ENCODE results near the gene IFI6.

IFI6 gene

DNA sequence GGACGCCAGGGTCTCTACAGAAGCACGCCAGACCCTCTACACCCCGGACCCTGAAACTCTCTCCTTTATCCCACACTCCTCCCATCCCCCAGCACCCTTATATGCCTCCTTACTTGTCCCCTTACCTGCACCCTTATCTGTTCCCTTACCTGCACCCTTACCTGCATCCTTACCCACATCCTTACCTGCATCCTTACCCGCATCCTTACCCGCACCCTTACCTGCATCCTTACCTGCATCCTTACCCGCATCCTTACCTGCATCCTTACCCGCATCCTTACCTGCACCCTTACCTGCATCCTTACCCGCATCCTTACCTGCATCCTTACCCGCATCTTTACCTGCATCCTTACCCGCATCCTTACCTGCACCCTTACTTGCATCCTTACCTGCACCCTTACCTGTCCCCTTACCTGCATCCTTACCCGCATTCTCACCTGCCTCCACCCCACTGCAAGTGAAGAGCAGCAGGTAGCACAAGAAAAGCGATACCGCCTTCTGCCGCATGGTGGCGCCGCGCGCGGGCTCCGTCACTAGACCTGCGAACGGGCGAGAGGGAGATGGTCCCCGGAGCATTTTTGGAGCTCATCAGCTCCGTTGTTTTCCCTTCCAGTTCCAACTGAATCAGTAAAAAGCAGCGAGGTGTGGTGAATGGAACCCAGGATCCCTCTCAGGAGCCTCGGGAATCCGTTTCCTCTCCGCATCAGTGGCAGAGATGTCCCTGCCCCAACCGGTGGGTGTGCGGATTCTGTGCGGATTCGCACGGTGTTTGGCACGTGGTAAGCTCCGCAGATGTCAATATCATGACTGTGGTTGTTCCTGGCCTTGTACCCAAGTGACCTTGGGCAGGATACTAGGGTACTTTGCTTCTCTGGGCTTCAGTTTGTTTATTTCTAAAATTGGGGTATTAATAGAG lies 2.9 kb downstream of the IFI6 start:
- DNase-seq (ENCODE audit: low read depth), result peak; percentile 58
- peak overlapping the region; percentile 50 for H3K4me3 ChIP-seq (ENCODE audit: control insufficient read depth, low read depth, low read length)
- TF ChIP-seq, protein P1, sequence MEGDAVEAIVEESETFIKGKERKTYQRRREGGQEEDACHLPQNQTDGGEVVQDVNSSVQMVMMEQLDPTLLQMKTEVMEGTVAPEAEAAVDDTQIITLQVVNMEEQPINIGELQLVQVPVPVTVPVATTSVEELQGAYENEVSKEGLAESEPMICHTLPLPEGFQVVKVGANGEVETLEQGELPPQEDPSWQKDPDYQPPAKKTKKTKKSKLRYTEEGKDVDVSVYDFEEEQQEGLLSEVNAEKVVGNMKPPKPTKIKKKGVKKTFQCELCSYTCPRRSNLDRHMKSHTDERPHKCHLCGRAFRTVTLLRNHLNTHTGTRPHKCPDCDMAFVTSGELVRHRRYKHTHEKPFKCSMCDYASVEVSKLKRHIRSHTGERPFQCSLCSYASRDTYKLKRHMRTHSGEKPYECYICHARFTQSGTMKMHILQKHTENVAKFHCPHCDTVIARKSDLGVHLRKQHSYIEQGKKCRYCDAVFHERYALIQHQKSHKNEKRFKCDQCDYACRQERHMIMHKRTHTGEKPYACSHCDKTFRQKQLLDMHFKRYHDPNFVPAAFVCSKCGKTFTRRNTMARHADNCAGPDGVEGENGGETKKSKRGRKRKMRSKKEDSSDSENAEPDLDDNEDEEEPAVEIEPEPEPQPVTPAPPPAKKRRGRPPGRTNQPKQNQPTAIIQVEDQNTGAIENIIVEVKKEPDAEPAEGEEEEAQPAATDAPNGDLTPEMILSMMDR (conservative IDR thresholded peaks at IDR 0.05; ENCODE audit: control insufficient read depth, insufficient read depth, low read depth, low read length), result peak; percentile 93

DNA sequence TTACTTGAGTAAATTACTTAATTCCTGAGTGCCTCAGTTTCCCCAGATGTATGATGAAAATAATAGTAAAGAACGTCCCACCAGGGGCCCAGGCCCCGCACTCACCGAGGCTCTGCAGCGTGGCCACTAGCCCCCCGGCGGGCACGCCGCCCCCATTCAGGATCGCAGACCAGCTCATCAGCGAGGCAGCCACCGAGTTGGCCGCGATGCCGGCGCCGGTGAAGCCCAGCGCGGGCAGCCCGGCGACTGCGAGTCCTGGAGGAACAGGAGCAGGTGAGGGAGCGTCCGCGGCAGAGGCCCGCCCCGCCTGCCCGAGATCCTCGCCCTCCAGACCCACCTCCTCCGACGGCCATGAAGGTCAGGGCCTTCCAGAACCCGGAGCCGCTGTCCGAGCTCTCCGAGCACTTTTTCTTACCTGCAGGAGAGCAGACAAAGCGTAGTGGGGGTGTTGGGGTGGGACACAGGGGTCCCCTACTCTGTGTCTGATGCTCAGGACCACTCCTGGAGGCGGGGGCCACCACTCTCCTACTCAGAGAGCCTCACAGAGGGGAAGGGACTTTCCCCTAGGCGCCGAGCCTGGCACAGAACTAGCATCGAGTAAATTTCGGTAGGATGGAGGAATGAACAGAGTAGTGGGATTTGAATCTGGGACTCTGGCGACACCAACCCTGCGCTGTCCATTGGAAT lies 3.7 kb downstream of the IFI6 start:
- no peak overlapping the region for H3K4me3 ChIP-seq (ENCODE audit: control insufficient read depth, low read depth, low read length)
- TF ChIP-seq, protein P1 (conservative IDR thresholded peaks at IDR 0.05; ENCODE audit: control insufficient read depth, insufficient read depth, low read depth, low read length), result no peak
- no peak for DNase-seq (ENCODE audit: low read depth)

DNA sequence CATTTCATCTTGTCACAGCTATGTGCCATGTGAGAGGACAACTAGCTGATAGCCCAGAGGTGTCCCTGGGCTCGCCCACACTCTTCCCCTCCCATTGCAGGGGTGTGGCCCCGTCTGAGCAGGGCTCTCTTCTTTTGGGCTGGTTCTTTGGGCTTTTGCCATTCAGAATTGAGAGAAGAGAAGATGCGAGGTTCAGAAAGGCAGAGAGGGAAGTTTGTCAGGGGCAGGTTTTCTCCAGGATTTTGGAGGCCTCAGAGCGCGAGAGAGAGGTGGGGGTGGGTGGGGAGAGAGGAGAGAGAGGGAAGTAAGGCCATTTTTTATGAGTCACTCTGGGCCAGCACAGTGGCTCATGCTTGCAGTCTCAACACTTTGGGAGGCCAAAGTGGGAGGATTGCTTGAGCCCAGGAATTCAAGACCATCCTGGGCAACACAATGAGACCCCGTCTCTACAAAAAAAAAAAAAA lies 5.2 kb downstream of the IFI6 start:
- no peak overlapping the region for H3K4me3 ChIP-seq (ENCODE audit: control insufficient read depth, low read depth, low read length)
- TF ChIP-seq, protein P1 (conservative IDR thresholded peaks at IDR 0.05; ENCODE audit: control insufficient read depth, insufficient read depth, low read depth, low read length), result no peak
- DNase-seq (ENCODE audit: low read depth), result peak; percentile 35

DNA sequence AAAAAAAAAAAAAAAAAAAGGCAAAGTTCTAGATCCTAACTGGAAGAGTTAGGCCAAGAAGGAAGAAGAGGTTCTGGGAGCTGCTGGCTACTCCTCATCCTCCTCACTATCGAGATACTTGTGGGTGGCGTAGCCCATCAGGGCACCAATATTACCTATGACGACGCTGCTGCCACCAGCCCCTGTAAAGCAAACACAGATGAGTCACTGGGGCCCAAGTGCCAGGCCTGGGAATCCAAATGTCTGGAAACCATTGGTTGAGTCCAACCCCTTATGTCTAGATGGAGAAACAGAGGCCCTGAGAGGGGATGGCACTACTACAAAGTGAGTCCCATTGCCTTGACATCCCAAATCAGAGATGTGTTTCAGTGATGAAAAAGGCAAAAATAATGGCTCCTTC lies 5.7 kb downstream of the IFI6 start:
- DNase-seq (ENCODE audit: low read depth), result no peak
- TF ChIP-seq, protein P1 (conservative IDR thresholded peaks at IDR 0.05; ENCODE audit: control insufficient read depth, insufficient read depth, low read depth, low read length), result no peak
- H3K4me3 ChIP-seq (ENCODE audit: control insufficient read depth, low read depth, low read length), result no peak overlapping the region

DNA sequence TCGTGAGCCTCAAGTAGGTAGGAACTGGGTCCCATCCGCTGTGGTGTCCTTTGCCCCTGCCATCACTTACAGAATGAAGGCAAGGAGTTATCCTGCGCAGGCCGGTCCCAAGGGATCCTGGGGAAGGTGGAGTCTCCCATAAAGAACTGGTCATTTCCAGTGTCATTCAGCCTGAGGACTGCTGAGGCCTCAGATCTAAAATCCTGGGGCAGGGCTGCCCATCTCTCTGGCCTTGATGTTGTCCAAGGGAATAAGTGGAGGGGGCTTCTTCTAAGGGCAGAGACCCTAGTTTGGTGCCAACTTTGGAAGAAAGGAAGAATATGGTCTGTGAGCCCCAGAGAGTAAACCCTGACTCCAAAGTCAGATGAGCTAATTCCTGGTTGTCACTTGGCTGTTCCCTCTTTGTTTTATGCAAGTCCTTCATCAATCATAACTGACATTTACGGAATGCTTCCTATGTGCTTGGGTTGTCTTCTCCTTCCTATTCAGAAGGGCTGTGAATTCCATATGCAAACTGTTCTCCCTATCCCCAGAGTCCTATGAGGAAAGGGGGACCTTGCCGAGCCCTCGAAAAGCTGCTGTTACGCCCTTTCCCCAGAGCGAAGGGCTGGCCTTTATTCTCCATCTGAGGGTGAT lies 6.9 kb downstream of the IFI6 start:
- DNase-seq (ENCODE audit: low read depth), result no peak
- TF ChIP-seq, protein P1 (conservative IDR thresholded peaks at IDR 0.05; ENCODE audit: control insufficient read depth, insufficient read depth, low read depth, low read length), result no peak
- H3K4me3 ChIP-seq (ENCODE audit: control insufficient read depth, low read depth, low read length), result no peak overlapping the region

DNA sequence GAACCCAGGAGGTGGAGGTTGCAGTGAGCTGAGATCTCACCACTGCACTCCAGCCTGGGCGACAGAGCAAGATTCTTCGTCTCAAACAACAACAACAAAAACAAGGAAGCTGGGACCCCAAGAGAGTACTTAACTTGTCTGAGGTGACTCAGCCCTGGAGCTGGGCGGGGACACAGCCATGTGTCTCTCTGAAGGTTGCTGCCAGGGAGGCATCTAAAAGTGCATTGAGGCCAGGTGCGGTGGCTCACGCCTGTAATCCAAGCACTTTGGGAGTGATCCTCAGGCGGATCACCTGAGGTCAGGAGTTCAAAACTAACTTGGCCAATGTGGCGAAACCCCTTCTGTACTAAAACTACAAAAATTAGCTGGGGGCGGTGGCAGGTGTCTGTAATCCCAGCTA lies 7.7 kb downstream of the IFI6 start:
- no peak overlapping the region for H3K4me3 ChIP-seq (ENCODE audit: control insufficient read depth, low read depth, low read length)
- DNase-seq (ENCODE audit: low read depth), result peak; percentile 34
- TF ChIP-seq, protein P1 (conservative IDR thresholded peaks at IDR 0.05; ENCODE audit: control insufficient read depth, insufficient read depth, low read depth, low read length), result no peak

Data from fibroblast of mammary gland (primary cell).